Esophagus mucosa (tissue), 1 donor: ENCODE measurements around the gene ZNG1F. TPM values are rescaled to one million over a fixed set of nuclear protein-coding genes. Genes with fewer than 3 reads are reported as not detected.
"Not testable (repeated sequence)": the region's sequence is repeated elsewhere in the genome, so short reads cannot be mapped to it uniquely, and the experiment has no call there.

Experiments used
- ATAC-seq: fragments of 200-7000 bp; cut with Tn5 transposase; one replicate; pipeline ENCODE4 v1.9.1; 2020
- total RNA-seq: library from RNA; stranded (reverse); gene quantifications from one replicate; pipeline ENCODE4 v1.2.4, GENCODE V29; 2023
- donor health status: DM: yes; HTN: yes; CAD: no.

The ZNG1F gene
- total RNA-seq, 1 donor from 2014 or later = 8.0 TPM

DNA sequence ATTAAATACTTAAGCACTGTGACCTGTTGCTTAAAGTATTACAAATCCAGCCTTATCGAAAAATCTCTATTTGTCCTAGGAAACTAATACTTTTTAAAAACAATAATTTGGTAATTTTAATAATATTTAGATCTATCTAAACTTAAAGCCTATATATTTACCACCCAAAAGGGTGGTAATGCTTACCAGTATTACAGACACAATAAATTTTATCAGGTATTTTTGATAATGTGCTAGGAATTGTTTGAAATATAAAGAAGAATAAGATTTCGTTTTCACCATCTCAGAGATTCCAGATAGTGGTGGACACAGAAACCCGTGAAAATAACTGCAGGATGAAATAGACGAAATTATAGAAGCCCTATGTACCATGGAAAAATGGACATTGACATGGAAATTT is 68.4 kb downstream of the ZNG1F start:
- ATAC-seq = not testable (repeated sequence)

DNA sequence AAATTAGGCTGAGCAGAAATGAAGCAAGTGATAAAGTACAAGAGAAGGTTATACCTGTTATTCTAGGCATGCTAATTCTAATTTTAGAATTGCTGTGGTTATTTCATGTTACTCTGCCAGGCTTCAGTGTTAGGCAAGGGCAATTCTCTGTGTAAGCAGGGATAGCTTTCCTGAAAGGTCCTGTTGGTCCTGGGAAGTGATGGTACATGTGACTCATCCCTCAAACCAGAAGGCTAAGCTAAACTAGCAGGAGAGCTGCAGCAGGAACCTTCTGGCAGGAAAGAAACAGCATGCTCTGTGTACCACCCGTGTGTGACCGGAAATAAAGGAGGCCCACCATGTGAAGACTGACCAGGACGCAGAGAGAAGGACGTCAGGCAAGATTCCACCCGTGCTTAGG is 69.4 kb downstream of the ZNG1F start:
- ATAC-seq = not testable (repeated sequence)

DNA sequence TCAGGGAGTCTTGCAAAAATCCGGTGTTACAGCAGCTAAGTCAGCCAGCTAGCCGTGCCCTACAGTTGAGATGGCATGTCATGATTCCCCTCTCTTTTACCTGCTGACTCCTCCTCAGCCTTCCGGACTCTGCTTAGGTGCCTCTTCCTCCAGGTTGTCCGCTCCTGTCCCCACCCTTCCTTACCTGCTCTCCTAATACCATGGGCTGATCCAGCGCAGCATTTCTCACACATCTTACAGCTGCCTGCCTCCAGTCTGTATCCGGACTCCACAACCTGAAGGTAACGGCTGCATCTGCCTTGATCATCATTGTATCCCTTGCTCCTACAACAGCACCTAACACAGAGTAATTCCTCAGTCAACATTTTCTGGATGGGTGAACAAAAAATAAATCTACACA is 69.8 kb downstream of the ZNG1F start:
- ATAC-seq = peak; percentile 59

DNA sequence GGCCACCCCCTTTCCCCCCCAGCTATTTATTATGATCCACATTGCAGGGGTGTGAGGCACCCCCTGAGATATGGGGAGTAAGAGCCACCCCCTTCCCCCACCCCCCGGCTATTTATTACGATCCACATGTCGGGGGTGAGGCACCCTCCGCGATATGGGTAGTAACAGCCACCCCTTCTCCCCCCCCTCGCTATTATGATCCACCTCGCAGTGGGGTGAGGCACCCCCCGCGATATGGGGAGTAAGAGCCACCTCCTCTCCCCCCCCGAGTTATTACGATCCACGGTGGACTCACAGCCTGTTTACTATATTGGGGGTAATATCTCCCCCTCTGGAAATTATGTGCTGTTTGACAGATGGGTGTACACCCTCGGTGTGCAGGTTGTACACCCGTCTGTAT is 75.8 kb downstream of the ZNG1F start:
- not testable (repeated sequence) for ATAC-seq

DNA sequence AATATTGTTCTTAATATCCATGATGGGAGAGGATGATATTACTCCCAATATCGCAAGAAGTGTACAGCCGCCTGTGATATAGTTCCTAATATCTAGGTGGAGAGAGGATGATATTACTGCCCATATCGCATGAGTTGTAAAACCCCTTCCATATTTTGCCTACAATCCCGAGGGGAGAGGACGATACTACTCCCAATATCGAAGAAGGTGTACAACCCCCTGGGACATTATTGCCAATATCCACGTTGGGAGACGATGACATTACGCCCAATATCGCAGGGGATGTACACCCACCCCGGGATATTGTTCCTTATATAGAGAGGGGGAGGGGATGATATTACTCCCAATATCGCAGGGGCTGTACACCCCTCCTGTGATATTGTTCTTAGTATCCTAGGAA is 77.7 kb downstream of the ZNG1F start:
- ATAC-seq = not testable (repeated sequence)

DNA sequence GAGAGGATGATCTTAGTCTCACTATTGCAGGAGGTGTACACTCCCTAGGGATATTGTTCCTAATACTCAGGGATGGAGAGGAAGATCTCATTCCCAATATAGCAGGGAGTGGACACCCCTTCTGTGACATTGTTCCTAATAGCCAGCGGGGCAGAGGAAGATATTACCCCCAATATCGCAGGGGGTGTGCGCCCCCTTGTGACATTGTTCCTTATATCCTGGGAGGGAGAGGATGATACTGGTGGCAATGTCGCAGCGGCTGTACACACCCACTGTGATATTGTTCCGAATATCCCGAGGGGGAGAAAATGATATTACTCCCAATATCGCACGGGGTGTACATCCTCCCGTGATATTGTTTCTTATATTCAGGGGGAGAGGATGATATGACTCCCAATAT is 78.2 kb downstream of the ZNG1F start:
- ATAC-seq = not testable (repeated sequence)

DNA sequence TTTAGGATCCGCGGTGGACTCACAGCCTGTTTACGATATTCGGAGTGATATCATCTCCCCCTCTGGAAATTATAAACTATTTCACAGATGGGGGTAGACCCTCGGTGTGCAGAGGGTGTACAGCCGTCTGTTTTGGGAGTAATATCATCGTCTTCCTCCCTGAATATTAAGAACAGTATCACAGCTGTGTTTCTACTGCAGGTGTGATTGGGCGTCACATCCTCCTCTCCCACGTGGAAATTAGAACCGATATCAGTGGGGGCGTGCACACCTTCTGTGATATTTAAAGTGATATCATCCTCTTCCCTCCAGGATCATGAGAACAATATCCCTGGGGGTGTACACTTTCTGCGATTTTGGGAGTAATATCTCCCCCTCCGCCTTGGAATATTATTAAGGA is 79.9 kb downstream of the ZNG1F start:
- ATAC-seq = not testable (repeated sequence)

DNA sequence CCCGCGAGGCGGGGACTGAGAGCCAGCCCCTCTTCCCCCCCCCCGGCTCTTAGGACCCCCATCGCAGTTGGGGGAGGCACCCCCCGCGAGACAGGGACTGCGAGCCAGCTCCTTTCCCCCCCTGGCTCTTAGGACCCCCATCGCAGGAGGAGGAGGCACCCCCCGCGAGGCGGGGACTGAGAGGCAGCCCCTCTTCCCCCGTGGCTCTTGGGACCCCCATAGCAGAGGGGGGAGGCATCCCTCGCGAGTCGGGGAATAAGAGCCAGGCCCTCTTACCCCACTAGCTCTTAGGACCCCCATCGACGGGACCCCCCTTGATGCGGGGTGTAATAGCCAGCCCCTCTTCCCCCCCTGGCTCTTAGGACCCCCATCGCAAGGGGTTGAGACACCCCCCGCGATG is 80.3 kb downstream of the ZNG1F start:
- ATAC-seq = not testable (repeated sequence)

DNA sequence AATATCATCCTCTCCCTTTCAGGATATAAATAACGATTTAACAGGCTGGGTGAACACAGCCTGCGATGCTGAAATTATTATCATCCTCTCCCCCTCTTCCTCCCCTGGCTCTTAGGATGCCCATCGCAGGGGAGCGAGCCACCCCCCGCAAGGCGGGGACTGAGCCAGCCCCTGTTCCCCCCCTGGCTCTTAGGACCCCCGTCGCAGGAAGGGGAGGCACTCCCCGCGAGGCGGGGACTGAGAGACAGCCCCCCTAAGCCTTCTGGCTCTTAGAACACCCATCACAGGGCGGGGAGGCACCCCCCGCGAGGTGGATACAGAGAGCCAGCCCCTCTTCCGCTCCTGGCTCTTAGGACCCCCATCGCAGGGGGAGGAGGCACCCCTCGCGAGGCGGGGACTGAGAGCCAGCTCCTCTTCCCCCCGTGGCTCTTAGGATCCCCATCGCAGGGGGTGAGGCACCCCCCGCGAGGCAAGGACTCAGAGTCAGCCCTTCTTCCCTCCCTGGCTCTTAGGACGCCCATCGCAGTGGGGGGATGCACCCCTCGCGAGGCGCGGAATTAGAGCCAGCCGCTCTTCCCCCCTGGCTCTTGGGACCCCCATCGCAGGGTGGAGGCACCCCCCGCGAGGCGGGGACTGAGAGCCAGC is 82.5 kb downstream of the ZNG1F start:
- not testable (repeated sequence) for ATAC-seq

DNA sequence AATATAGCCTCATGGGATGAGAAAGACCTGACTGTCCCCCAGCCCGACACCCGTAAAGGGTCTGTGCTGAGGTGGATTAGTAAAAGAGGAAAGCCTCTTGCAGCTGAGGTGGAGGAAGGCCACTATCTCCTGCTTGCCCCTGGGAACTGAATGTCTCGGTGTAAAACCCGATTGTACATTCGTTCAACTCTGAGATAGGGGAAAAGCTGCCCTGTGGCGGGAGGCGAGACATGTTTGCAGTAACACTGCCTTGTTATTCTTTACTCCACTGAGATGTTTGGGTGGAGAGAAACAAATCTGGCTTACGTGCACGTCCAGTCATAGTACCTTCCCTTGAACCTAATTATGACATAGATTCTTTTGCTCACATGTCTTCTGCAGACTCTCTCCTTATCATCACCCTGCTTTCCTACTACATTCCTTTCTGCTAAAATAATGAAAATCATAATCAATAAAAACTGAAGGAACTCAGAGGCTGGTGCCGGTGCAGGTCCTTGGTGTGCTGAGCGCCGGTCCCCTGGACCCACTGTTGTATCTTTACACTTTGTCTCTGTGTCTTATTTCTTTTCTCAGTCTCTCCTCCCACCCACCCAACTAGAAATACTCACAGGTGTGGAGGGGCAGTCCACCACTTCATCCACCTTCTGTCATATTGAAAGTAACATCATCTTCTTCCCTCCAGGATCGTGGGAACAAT is 83.4 kb downstream of the ZNG1F start:
- not testable (repeated sequence) for ATAC-seq

DNA sequence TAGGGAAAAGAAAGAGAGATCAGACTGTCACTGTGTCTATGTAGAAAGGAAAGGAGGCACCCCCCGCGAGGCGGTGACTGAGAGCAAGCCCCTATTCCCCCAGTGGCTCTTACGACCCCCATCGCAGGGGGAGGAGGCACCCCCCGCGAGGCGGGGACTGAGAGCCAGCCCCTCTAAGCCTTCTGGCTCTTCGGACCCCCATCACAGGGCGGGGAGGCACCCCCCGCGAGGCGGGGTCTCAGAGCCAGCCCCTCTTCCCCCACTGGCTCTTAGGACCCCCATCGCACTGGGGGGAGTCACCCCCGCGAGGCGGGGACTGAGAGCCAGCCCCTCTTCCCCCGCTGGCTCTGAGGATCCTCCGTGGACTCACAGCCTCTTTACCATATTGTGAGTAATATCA is 84.6 kb downstream of the ZNG1F start:
- ATAC-seq = not testable (repeated sequence)

DNA sequence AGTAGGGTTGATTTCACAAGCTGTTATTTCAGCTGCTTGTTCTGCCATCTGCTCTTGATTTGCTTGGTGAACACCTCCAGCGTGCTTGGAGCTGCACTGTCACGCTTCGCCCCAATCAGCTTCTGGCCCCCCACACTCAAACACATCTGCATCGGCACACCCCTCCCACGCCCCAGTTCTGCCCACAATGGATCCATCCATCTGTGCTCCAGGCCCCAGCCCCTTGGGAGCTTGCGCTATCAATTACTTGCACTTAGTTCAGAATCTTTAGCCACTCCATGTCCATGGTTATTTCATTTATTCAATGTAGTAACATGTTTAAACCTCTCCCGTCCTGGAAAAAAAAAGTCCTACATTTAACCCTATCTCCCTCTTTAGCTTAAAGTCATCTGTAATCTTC is 88.6 kb downstream of the ZNG1F start:
- not testable (repeated sequence) for ATAC-seq

DNA sequence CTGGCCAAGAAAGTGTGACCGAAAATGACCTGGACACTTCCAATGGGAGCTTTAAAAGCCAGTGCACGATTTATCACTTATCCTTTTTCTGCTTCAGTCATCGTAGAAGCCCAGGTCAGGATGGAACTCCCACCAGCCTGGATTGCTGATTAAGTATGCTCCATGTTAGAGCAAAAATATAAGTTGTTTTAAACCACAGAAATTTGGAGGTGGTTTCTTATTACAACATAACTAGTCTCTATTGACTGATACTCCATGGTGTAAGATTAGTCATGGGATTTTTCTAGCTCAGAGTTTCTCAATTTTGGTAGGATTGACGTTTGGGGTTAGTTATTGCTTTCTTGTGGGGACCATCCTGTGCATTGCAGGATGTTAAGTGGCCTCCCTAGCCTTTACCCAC is 90.4 kb downstream of the ZNG1F start:
- not testable (repeated sequence) for ATAC-seq

DNA sequence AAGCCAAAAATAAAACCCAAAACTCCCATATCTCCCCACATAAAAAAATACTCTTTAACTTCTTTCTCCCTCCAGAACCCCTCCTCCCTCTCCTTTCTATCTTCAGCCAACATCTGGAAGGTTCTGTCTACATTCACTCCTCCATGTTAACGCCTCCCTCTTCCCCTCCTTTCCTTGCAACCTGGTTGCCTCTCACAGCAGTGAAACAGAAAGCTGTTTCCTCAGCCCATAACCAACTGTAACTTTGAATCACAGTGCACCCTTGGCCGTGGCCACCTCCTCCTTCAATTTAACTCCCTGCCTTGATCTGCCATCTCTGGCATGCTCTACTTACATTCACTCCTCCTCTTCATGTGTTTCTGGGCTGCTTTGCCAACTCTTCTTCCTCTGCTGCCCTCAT is 94.1 kb downstream of the ZNG1F start:
- not testable (repeated sequence) for ATAC-seq

DNA sequence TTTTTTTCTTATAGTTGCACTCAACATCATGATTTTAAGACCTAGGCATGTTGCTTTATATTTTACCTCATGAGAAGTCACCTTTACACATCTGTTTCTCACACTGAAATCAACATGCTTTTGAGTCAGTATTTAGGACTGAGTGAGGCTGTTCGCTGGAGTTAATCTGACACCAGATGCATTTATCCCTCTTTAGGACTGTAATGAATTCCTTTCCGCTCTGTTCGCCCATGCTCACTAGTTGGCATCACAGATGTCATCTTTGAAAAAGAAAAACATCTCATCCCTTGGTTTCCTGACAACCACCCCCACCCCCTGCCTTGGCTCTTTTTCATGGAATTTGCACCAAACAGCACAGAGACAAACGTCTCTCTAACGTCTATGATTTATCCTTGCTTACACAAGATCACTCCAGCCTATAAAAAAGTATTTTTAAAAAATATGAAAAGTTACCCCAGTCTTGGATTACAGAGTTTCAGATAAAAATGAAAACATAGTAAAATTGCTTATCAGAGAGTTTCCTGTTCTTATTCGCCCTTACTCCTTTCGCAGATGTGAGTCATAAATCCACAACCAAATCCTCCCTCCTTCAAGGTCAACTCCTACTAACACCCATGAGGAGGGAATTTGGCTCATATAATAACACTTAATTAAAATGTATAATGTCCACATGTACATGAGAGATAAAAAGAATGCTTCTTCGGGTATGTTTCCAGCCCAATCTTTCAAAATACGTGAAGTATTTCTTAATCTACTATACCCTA is 94.9 kb downstream of the ZNG1F start:
- ATAC-seq = not testable (repeated sequence)

DNA sequence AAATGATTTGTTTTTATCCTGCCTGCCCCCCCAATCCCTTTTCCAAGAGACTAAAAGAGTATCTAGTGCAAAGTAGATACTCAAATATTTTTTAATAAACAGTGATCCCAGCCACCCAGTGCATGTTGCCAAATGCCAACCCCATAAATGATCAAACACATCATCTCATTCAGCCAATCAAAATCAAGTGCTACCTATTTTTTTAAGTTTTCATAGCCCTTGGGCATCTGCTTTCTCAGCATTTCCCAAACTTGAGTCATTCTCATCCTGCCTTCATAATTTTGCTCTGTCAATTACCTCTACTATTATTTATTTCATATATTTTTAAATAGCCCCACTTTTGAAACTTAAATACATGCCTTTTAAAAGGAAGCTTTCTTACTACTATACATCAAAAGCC is 98.2 kb downstream of the ZNG1F start:
- ATAC-seq = not testable (repeated sequence)

DNA sequence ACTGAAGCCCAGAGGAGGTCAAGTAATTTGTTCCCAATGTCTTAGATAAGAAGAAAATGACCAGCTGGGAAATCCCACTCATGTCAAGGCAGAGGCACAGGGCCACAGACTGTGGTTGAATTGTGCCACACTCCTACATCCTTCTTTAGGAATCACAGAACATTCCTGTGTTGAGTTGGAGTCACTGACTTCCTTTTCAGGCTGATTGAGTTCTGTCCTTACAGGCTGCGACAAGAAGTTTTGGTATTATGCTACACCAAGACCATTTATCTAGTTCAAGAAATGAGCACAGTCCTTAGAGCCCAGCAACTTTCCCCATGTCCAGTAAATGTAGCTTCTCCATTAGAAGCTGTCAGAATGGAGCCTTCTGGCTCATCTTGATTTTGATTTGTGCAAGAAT is 98.7 kb downstream of the ZNG1F start:
- not testable (repeated sequence) for ATAC-seq

DNA sequence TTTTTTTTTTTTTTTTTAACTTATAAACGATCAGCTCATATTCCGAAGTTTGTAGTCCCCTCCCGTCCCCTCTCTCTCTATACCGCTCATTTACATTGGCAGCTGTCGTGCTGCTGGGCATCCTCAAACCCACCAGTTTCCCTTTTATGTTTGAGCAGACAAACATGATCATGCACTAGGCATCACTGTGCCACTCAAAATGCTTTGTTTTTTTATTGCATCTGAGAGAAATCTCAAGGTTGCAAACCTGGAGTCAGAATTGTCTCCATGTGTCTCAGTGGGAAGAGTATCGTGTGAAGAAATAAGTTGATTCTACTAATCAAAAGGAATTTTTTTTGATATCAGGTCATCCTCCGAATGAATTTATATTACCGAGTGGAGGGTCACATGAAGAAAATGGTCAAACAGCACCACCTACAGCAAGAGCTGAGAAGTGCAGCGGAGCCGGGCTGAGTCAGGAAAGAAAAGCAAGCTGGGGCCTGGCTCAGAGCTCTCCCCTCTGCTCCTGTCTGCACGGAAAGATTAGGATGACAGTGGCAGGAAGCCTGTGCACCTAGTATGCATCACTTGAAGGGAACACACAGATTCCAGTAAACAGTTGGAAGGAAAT is 100.6 kb downstream of the ZNG1F start:
- peak; percentile 83 for ATAC-seq

DNA sequence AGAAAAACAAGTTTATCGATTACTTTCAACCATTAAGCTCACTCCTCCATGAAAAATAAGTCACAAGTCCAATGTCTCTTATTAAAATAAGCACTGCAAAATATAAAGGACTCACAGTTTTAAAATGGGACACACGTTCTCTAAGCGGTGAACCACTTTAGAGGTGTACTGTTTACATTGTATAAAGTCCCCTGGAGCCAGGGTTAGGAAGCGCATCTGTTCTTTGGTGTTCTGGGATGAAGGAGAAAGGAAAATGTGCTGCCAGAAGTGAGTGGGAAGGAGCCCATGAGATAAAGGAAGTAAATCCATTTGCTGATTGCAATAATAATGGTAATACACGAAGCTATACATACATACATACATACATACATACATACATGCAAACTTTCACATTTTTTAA is 101.2 kb downstream of the ZNG1F start:
- not testable (repeated sequence) for ATAC-seq

DNA sequence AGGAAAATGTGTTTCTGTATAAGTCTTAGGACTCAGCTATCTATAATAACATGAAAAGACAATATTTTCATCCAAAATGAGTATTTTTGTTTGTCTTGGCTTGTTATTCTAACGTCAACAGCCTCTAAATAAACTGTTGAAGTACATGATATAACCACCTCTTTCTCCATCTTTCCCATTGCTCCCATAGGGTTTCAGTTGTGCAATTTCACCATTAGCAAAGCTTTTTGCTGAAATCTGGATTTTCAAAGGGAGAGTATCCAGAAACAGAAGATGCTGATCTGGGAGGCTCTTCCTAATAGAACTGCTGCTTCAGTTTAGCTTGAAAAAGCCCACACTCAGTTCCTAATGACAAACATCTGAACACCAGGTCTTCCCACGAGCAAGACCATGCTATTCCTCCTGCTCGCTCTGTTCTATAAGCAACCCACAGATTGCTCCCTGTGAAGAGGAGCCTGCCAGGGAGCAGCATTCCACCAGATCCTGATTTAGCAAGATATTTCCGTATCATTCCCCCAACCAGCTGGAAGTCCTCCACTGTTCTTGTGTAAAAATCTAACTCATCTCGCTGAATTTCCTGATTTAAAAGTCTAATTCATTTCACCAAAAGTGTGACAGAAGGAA is 101.8 kb downstream of the ZNG1F start:
- ATAC-seq = not testable (repeated sequence)

DNA sequence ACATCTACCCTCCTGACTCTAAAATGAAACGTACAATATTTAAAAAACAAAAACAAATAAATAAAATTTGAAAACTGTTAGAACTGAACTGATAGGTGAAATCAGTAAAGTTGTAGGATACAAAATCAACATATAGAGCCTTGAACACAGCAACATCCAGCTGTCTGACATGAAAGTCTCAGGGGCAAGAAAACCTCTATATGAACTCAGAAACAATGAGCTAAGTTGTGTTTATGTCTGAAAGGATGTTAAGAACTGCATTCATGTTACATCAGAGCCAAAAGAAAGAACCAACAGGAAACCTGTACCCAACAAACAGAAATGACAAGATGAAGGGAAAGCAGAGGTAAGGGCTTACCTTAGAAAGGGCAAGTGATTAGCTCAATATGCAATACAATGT is 102.4 kb downstream of the ZNG1F start:
- ATAC-seq = not testable (repeated sequence)

DNA sequence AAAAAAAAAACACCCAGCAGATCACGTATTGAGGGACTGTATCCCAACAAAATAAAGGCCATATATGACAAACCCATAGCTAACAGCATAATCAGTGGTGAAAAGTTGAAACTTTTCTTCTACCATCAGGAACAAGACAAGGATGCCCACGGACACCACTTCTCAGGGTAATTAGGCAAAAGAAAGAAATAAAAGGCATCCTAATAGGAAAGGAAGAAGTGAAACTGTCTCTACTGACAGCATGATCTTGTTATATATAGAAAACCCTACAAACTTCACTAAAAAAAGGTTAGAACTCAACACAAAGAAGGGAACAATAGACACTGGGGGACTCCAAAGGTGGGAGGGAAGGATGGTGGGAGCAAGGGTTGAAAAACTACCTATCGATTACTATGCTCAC is 102.9 kb downstream of the ZNG1F start:
- not testable (repeated sequence) for ATAC-seq

DNA sequence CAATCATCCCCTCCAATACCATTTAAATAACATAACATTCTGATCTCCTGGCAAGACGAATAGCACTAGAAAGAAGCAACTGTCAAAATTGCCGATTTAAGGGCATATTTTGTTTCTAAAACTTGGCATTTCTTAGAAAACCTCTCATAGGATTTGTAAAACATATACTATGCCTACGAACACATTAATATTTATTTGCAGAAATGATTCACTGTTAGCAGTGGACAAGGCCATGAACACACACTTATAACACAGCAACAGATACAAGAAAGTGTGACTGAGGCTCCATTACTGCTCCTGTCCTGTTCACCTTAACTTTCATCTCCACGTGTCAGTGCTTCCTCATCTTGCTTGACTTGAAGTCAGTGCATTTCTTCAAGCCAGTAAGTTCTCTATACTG is 106.8 kb downstream of the ZNG1F start:
- ATAC-seq = not testable (repeated sequence)
